Stimulated activated CD4-positive, alpha-beta T cell treated with anti-CD3 and anti-CD28 coated beads, TNF-alpha, amount 100 ng/mL, for 24 hours (primary cell): ENCODE results near the gene PYGL.
"Not testable (repeated sequence)": the region's sequence is repeated elsewhere in the genome, so short reads cannot be mapped to it uniquely, and the experiment has no call there.

Experiments
- DNase-seq, 3 experiments: peaks; one replicate each; pipeline ENCODE4 v3.0.0-alpha.2; 2020; ENCODE audit warnings: low read depth in 3 of 3

Gene PYGL

GRCh38 chr14:50928002-50928635 is 16.2 kb downstream of the PYGL start:
- no peak for DNase-seq

GRCh38 chr14:50926851-50927386 is 17.4 kb downstream of the PYGL start:
- no peak for DNase-seq

- no peak for DNase-seq
These were observed 19.4 kb downstream of the PYGL start for GRCh38 chr14:50924843-50925242.

GRCh38 chr14:50924236-50924635 is 20.0 kb downstream of the PYGL start:
- no peak for DNase-seq

- no peak for DNase-seq
These were observed 21.5 kb downstream of the PYGL start for GRCh38 chr14:50922803-50923202.

- DNase-seq, result no peak
These were observed 23.6 kb downstream of the PYGL start for GRCh38 chr14:50920482-50921230.

GRCh38 chr14:50919524-50919923 is 24.8 kb downstream of the PYGL start:
- DNase-seq, result not testable (repeated sequence)

GRCh38 chr14:50917449-50917848 is 26.8 kb downstream of the PYGL start:
- DNase-seq, result no peak

GRCh38 chr14:50910495-50911420 is 33.5 kb downstream of the PYGL start:
- no peak for DNase-seq

- DNase-seq, result no peak
These were observed 37.8 kb downstream of the PYGL start for GRCh38 chr14:50906326-50907065.

GRCh38 chr14:50904719-50905118 is 39.6 kb downstream of the PYGL start:
- no peak for DNase-seq

- no peak for DNase-seq
These were observed 42.9 kb downstream of the PYGL start for GRCh38 chr14:50901361-50901760.

GRCh38 chr14:50897658-50898175 is 46.6 kb downstream of the PYGL start:
- DNase-seq, result no peak

GRCh38 chr14:50897005-50897404 is 47.3 kb downstream of the PYGL start:
- not testable (repeated sequence) for DNase-seq

GRCh38 chr14:50896421-50896820 is 47.9 kb downstream of the PYGL start:
- not testable (repeated sequence) for DNase-seq

- DNase-seq, result no peak
These were observed 52.0 kb downstream of the PYGL start for GRCh38 chr14:50892255-50892654.

GRCh38 chr14:50887476-50887875 is 56.8 kb downstream of the PYGL start:
- no peak for DNase-seq

GRCh38 chr14:50883827-50884197 is 60.5 kb downstream of the PYGL start:
- DNase-seq, result no peak

- no peak for DNase-seq
These were observed 61.1 kb downstream of the PYGL start for GRCh38 chr14:50882932-50883826.
